Large intestine (tissue), 3 donors: ENCODE measurements around the gene WDR87. TPM values are rescaled to one million over a fixed set of nuclear protein-coding genes. Genes with fewer than 3 reads are reported as not detected.

ENCODE experiments used
- DNase-seq, 2 donors: peaks; one replicate each; pipeline versions ENCODE4 v3.0.0 to v3.0.0-alpha.2; 2013
- H3K27ac ChIP-seq: one replicate; pipeline ENCODE4 v1.5.1; 2013; ENCODE audit warnings: low read length
- H3K27me3 ChIP-seq: 2 replicates; pipeline ENCODE4 v1.6.1; 2013; ENCODE audit warnings: low read length; ENCODE audit not compliant: control insufficient read depth, insufficient read depth
- H3K36me3 ChIP-seq: 2 replicates; pipeline ENCODE4 v1.6.1; 2013; ENCODE audit warnings: low read length; ENCODE audit not compliant: control insufficient read depth, insufficient read depth
- H3K4me1 ChIP-seq: one replicate; pipeline ENCODE4 v1.6.1; 2013; ENCODE audit warnings: low read length; ENCODE audit not compliant: control insufficient read depth, insufficient read depth
- H3K4me3 ChIP-seq: one replicate; pipeline ENCODE4 v1.5.1; 2013; ENCODE audit warnings: low read length
- H3K9me3 ChIP-seq: one replicate; pipeline ENCODE4 v1.6.1; 2013; ENCODE audit warnings: mild to moderate bottlenecking, low read depth, low read length, moderate library complexity; ENCODE audit not compliant: control insufficient read depth
- WGBS: methylation state at CpG from one replicate; pipeline ENCODE4 v1.1.5; 2013; ENCODE audit warnings: low lambda C conversion rate; ENCODE audit not compliant: insufficient coverage; 5-methylcytosine and 5-hydroxymethylcytosine counted together
- polyA plus RNA-seq: library from polyadenylated mRNA; unstranded; fragments of 120-200 nt; gene quantifications from one replicate; pipeline ENCODE4 v1.2.1, GENCODE V29; 2013

The WDR87 gene
- polyA plus RNA-seq, 1 donor, result 0.01 TPM

DNA sequence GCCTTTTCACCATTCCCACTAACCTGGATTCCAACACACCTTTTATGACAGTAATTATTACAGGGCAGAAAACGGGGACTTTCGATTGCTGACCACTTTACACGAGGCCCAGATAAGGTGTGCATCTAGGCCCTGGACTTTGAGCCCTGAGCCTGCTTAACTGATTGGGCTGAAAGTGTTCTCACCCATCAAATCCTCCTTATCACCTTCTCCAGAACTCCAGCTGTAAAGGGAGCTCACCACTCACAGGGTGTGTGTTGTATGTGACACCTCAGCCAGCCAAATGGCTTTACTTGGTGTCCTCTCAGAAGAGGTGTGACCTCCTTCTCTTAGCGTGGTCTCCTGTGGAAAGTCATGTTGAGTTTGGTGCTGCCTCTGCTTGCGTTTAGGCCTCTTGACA, 37.1 kb upstream of the WDR87 start:
- H3K36me3 ChIP-seq, result peaks cover 5% of the 10 kb centered on the region
- peak; percentile 96 to 99 for DNase-seq
- WGBS, result no CpG with 5 or more reads among the region's 5 CpGs
- no peaks in the 10 kb centered on the region for H3K9me3 ChIP-seq
- peaks cover 62% of the 10 kb centered on the region for H3K4me1 ChIP-seq
- no peaks in the 10 kb centered on the region for H3K27me3 ChIP-seq
- H3K27ac ChIP-seq, result peak overlapping the region; percentile 88
- no peak overlapping the region for H3K4me3 ChIP-seq

GRCh38 chr19:37942516-37942902, 36.1 kb upstream of the WDR87 start:
- no peaks in the 10 kb centered on the region for H3K27me3 ChIP-seq
- H3K4me1 ChIP-seq, result peaks cover 64% of the 10 kb centered on the region
- 20% methylated on average over 1 of the region's 6 CpGs for WGBS
- H3K9me3 ChIP-seq, result no peaks in the 10 kb centered on the region
- DNase-seq, result no peak
- peaks cover 5% of the 10 kb centered on the region for H3K36me3 ChIP-seq
- peak overlapping the region; percentile 88 for H3K27ac ChIP-seq
- H3K4me3 ChIP-seq, result no peak overlapping the region

- peaks cover 69% of the 10 kb centered on the region for H3K4me1 ChIP-seq
- H3K27ac ChIP-seq, result peak overlapping the region; percentile 88
- no CpG with 5 or more reads among the region's 12 CpGs for WGBS
Measured at GRCh38 chr19:37941782-37942515, 35.6 kb upstream of the WDR87 start.

DNA sequence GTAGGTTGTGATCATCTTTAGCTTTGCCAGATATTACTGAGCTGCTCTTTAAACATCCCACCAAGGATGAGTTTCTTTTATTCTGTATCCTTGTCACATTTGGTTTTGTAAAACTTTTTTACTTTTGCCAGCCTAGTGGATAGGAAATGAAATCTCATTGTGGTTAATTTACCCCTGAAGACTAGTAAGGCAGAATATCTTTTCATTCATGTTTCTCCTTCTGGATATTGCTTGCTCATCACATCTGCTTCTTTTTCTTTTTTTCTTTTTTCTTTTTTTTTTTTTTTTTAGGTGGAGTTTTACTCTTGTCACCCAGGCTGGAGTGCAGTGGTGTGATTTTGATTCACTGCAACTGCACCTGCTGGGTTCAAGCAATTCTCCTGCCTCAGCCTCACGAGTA, 32.0 kb upstream of the WDR87 start:
- Histone ChIP-seq H3K27me3 (no peaks in the 10 kb centered on the region), H3K27ac (peak overlapping the region; percentile 88), H3K9me3 (no peaks in the 10 kb centered on the region), H3K4me3 (no peak overlapping the region), H3K4me1 (peaks cover 81% of the 10 kb centered on the region), H3K36me3 (peaks cover 5% of the 10 kb centered on the region)
- no peak for DNase-seq
- WGBS, result no CpG with 5 or more reads among the region's 1 CpG

More at GRCh38 chr19:37941782-37942515, 35.6 kb upstream of the WDR87 start:
- DNase-seq, result peak; percentile 79 to 90
- peaks cover 5% of the 10 kb centered on the region for H3K36me3 ChIP-seq
- H3K4me3 ChIP-seq, result no peak overlapping the region
- no peaks in the 10 kb centered on the region for H3K9me3 ChIP-seq
- H3K27me3 ChIP-seq, result no peaks in the 10 kb centered on the region

DNA sequence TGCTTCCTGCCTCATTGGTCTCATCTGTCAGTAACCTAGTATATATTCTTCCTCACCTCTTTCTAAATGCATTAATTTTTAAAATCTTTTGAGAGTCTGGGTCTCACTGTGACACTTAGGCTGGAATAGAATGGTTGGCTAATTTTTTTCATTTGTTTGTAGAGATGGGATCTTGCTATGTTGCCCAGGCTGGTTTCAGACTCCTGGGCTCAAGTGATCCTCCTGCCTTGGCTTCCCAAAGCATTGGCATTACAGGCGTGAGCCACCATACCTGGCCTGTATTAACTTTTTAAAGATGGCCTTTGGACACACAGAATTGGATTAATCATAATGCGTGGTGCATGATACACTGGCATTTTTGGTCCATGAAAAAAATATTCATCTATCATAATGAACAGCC, 30.5 kb upstream of the WDR87 start:
- Histone ChIP-seq H3K4me1 (peaks cover 72% of the 10 kb centered on the region), H3K36me3 (peaks cover 5% of the 10 kb centered on the region), H3K27me3 (no peaks in the 10 kb centered on the region), H3K9me3 (no peaks in the 10 kb centered on the region), H3K4me3 (no peak overlapping the region), H3K27ac (peak overlapping the region; percentile 98)
- no peak for DNase-seq
- WGBS, result no CpG with 5 or more reads among the region's 2 CpGs

DNA sequence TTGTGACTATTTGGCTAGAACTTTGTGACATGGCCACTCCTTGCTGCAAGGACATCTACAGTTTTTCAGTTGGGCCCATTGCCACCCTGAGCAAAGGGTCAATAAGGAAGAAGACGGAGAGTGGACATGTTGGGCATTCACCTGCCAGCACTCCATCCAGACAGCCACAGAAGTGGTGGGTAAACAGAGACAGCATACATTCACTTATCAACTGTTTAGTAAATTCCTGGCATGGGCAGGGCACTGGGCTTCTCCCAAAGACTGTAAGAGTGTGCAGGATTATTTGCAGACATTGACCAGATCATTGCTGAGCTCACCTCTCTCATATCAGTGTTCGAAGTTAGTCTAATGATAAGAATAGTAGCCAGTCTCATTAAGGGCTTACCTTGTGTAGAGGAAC, 29.8 kb upstream of the WDR87 start:
- WGBS, result no CpG with 5 or more reads among the region's 2 CpGs
- Histone ChIP-seq H3K27ac (peak overlapping the region; percentile 98), H3K4me3 (no peak overlapping the region), H3K4me1 (peaks cover 68% of the 10 kb centered on the region), H3K36me3 (peaks cover 5% of the 10 kb centered on the region), H3K9me3 (no peaks in the 10 kb centered on the region), H3K27me3 (no peaks in the 10 kb centered on the region)
- peak; percentile 80 to 87 for DNase-seq

DNA sequence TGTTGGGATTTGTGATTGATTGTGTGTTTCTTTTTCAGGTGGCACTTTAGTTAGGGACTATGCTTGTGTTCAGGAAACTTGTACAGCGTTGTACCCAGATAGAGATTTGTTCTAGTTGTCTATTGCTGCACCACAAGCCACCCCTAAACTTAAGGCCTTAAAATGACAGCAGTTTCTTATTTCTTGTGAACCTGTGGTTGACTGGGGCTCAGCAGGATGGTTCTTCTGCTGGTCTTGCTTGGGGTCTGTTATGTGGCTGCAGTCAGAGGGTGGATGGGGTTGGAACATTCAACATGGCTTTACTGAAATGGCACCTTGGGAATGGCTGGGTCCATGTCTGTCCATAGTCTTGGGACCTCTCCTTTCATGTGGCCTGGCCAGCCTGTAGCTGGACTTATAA, 28.9 kb upstream of the WDR87 start:
- WGBS, result no CpG with 5 or more reads among the region's 1 CpG
- H3K27me3 ChIP-seq, result no peaks in the 10 kb centered on the region
- peaks cover 68% of the 10 kb centered on the region for H3K4me1 ChIP-seq
- no peaks in the 10 kb centered on the region for H3K9me3 ChIP-seq
- peaks cover 5% of the 10 kb centered on the region for H3K36me3 ChIP-seq
- peak overlapping the region; percentile 98 for H3K27ac ChIP-seq
- no peak overlapping the region for H3K4me3 ChIP-seq
- DNase-seq, result no peak

DNA sequence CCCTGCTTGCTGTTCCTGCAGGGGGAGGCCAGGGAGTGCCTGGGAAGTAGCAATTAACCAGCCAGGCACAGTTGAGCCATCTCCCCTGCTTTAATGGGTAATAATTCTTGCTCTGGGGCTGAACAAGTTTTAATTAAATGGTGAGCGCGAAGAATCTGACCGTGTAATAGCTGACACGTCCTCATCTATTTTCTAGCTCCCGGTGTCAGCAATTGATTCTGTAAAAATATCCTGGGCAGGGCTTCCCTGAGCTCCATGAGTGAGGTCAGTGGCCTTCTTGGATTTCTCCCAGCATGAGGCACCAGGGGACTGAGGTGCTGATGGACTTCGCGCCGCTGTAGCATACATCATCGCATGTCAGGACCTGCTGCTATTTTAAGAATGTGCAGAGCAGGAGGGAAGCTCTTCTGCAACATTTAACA, 27.6 kb upstream of the WDR87 start:
- H3K36me3 ChIP-seq, result no peaks in the 10 kb centered on the region
- no CpG with 5 or more reads among the region's 9 CpGs for WGBS
- H3K4me1 ChIP-seq, result peaks cover 64% of the 10 kb centered on the region
- peak; percentile 90 to 95 for DNase-seq
- H3K27me3 ChIP-seq, result no peaks in the 10 kb centered on the region
- peak overlapping the region; percentile 98 for H3K27ac ChIP-seq
- H3K9me3 ChIP-seq, result no peaks in the 10 kb centered on the region
- H3K4me3 ChIP-seq, result peak overlapping the region; percentile 51

GRCh38 chr19:37932985-37933936, 26.9 kb upstream of the WDR87 start:
- WGBS, result 13% methylated on average over 4 of the region's 12 CpGs
- H3K27me3 ChIP-seq, result no peaks in the 10 kb centered on the region
- peak; percentile 79 to 87 for DNase-seq
- peak overlapping the region; percentile 51 for H3K4me3 ChIP-seq
- no peaks in the 10 kb centered on the region for H3K36me3 ChIP-seq
- H3K4me1 ChIP-seq, result peaks cover 67% of the 10 kb centered on the region
- H3K27ac ChIP-seq, result peak overlapping the region; percentile 98
- no peaks in the 10 kb centered on the region for H3K9me3 ChIP-seq

DNA sequence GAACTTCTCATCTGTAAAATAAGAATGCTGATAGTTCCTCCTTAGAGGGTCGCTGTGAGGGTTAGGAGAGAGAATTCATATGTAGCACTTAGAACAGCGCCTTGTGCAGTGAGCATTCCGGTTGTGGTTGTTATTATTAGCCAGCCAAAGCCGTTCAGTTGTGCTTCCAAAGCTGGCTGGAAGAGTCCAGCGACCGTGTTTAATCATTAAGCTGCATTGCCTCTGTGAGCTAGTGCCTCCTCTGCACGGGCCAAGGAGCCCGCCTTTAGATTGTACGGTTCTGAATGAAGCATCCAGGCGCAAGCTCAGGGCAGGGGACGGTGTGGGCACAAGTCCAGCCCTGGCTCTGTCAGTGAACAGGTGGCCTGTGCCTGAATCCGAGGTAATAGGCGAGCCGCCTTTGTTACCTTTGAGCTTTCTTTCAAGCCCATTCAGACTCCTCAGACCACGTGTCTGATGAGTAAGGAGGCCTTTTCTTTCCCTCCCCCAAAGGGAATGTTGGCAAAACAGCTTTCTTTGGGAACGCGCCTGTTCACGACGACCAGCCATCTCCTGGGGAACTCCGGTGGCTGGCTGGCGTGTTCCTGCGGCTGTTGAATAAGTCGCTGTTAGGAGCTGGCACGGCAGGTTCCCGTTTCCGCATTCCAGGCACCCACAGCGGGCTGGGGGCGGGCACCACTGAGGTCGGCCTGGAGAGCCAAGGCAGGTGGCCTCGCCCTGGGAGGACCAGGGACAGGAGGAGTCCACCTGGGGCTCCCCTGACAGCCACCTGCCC, 25.7 kb upstream of the WDR87 start:
- peak; percentile 87 to 95 for DNase-seq
- 40% methylated on average over 1 of the region's 30 CpGs for WGBS
- Histone ChIP-seq H3K36me3 (no peaks in the 10 kb centered on the region), H3K4me1 (peaks cover 60% of the 10 kb centered on the region), H3K27me3 (no peaks in the 10 kb centered on the region), H3K27ac (peak overlapping the region; percentile 98), H3K9me3 (no peaks in the 10 kb centered on the region), H3K4me3 (peak overlapping the region; percentile 51)
